NCI-H1694 (cell line): Measurements from ENCODE around the gene TPX2.
A peak's percentile ranks its signal among the peaks of the same experiment; 100 is the strongest.

Experiments
- DNase-seq: peaks from one replicate; lab custom pipeline; 2025; lab: John Stamatoyannopoulos, UW

TPX2 gene

GRCh38 chr20:31738729-31739549 lies at the start of gene TPX2:
TSS of gene TPX2 (plus strand) at chr20:31739290. CDS start at chr20:31757477, 18,187 bp downstream.
- peak; percentile 97 for DNase-seq

- no peak for DNase-seq
Measured at GRCh38 chr20:31690124-31690666, 48.9 kb upstream of the TPX2 start.

GRCh38 chr20:31691646-31692275 lies 47.3 kb upstream of the TPX2 start:
- DNase-seq = no peak

GRCh38 chr20:31693402-31693801 lies 45.7 kb upstream of the TPX2 start:
- no peak for DNase-seq

GRCh38 chr20:31693987-31694661 lies 45.0 kb upstream of the TPX2 start:
- DNase-seq = peak; percentile 36

- no peak for DNase-seq
Measured at GRCh38 chr20:31694842-31695593, 44.1 kb upstream of the TPX2 start.

GRCh38 chr20:31695849-31696804 lies 43.0 kb upstream of the TPX2 start:
- no peak for DNase-seq

GRCh38 chr20:31698243-31698802 lies 40.8 kb upstream of the TPX2 start:
- no peak for DNase-seq

GRCh38 chr20:31698803-31699718 lies 40.0 kb upstream of the TPX2 start:
- no peak for DNase-seq

- no peak for DNase-seq
Measured at GRCh38 chr20:31699801-31700728, 39.0 kb upstream of the TPX2 start.

- DNase-seq = no peak
Measured at GRCh38 chr20:31700747-31701146, 38.3 kb upstream of the TPX2 start.

- no peak for DNase-seq
Measured at GRCh38 chr20:31701591-31701990, 37.5 kb upstream of the TPX2 start.

- DNase-seq = no peak
Measured at GRCh38 chr20:31704225-31705119, 34.6 kb upstream of the TPX2 start.

GRCh38 chr20:31705191-31705590 lies 33.9 kb upstream of the TPX2 start:
- DNase-seq = no peak

- no peak for DNase-seq
Measured at GRCh38 chr20:31705598-31706597, 33.2 kb upstream of the TPX2 start.
